ENCODE measurements around the gene SCN5A.

The SCN5A gene

DNA sequence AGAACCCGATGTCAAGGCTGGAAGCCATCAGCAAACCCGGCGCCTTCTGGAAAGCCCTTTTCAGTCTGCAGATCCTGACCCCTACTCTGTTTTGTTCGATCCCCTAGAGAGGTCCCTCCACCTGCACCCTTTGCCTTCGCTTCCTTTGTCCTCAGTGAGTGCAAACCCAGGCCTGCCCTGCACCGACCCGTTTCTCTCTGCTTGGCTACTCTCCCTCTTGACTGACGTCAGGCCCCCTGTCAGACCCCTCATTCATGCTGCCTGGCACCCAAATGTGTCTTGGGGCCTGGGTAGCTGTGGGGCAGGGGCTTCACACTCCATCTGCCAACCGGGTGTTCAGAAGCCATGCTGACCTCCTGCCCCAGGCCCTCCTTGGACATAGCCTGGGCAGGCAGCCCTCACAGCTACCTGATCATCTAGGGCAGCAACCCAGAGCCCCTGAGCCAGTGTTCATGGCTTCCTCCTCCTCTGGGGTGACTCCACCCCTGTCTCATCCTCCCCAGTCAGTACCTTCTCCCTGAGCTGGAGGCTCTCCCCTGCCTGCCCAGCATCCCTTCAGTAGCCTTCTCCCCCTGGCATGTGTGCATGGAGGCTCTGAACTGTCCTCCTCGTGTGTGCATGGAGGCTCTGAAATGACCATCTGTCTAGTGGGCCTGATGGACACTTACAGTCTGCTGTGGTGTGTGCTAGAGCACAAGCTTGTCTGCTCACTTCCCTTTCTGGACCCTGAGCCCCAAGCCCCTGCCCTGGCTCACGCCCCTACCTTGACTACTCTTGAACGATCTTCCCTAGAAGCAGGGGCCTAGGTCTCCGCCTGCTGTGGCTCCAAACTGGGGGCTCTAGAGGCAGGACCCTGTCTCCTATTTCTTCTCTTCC lies 83.9 kb downstream of the SCN5A start:
- Mint-ChIP-seq H3K36me3 (ENCODE audit: low read depth) (no peaks in the 10 kb centered on the region), H3K27me3 (ENCODE audit: low read depth) (no peaks in the 10 kb centered on the region), H3K4me1 (no peaks in the 10 kb centered on the region), H3K4me3 (no peak overlapping the region), H3K9me3 (no peaks in the 10 kb centered on the region), H3K27ac (no peak overlapping the region)
- TF ChIP-seq, protein P1, sequence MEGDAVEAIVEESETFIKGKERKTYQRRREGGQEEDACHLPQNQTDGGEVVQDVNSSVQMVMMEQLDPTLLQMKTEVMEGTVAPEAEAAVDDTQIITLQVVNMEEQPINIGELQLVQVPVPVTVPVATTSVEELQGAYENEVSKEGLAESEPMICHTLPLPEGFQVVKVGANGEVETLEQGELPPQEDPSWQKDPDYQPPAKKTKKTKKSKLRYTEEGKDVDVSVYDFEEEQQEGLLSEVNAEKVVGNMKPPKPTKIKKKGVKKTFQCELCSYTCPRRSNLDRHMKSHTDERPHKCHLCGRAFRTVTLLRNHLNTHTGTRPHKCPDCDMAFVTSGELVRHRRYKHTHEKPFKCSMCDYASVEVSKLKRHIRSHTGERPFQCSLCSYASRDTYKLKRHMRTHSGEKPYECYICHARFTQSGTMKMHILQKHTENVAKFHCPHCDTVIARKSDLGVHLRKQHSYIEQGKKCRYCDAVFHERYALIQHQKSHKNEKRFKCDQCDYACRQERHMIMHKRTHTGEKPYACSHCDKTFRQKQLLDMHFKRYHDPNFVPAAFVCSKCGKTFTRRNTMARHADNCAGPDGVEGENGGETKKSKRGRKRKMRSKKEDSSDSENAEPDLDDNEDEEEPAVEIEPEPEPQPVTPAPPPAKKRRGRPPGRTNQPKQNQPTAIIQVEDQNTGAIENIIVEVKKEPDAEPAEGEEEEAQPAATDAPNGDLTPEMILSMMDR (IDR thresholded peaks at IDR 0.05; ENCODE audit: unreplicated experiment in 3 of 3): no peak

DNA sequence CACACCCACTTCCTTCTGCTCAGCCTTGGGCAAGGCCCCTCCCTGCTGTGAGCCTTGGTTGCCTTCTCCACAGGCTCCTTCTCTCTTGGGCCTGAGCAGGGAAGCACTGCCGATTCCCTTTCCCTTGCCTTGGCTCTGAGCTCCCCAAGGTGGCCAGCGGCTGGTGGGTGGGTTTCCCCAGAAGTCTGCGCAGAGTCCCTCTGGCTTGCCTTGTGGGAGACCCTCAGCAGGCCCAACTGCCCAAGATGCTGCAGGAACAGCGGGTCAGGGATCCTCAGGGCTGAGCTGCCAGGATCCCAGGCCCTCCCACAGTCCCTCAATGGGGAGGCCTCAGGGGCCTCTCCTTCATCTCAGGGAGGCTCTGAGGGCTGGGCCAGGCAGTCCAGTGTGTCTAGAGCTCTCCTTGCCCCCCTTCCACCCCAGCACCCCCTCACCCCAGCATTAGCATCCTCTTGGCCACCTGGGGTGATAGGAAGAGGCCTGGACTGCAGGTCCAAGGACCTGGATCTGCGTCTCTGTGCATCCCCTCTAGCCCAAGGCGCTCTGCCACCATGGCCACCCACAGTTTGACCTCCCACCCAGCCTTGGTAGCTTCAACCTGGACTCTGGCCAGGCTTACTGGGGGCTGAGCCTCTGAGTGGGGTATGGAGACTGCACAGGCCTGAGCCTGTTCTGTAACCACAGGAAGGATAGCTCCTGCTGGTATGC lies 84.7 kb downstream of the SCN5A start:
- H3K27me3 Mint-ChIP-seq (ENCODE audit: low read depth): no peaks in the 10 kb centered on the region
- peaks cover 2% of the 10 kb centered on the region for H3K9me3 Mint-ChIP-seq
- no peak overlapping the region for H3K27ac Mint-ChIP-seq
- H3K36me3 Mint-ChIP-seq (ENCODE audit: low read depth): no peaks in the 10 kb centered on the region
- no peaks in the 10 kb centered on the region for H3K4me1 Mint-ChIP-seq
- TF ChIP-seq, protein P1 (IDR thresholded peaks at IDR 0.05; ENCODE audit: unreplicated experiment in 3 of 3): no peak
- H3K4me3 Mint-ChIP-seq: no peak overlapping the region

DNA sequence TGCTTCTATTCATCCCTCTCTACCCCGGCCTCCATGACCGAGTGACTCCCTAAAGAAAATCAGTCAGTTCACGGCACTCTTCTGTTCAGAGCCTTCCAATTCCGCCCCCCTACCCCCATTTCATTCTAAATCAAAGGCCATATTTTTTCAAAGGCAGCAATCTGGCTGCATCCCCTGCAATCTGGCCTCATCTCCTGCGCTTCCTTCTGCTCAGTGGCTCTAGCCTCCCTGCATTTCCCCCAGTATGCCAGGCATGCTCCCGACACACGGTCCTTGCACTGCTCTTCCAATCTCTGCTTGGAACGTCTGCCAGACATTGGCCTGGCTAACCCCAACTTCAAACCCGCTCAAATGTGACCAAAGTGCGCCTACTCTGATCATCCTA lies 85.6 kb downstream of the SCN5A start:
- H3K36me3 Mint-ChIP-seq (ENCODE audit: low read depth): no peaks in the 10 kb centered on the region
- peaks cover 2% of the 10 kb centered on the region for H3K9me3 Mint-ChIP-seq
- H3K4me1 Mint-ChIP-seq: no peaks in the 10 kb centered on the region
- TF ChIP-seq, protein P1 (IDR thresholded peaks at IDR 0.05; ENCODE audit: unreplicated experiment in 3 of 3): no peak
- H3K27me3 Mint-ChIP-seq (ENCODE audit: low read depth): no peaks in the 10 kb centered on the region
- no peak overlapping the region for H3K27ac Mint-ChIP-seq
- H3K4me3 Mint-ChIP-seq: no peak overlapping the region

DNA sequence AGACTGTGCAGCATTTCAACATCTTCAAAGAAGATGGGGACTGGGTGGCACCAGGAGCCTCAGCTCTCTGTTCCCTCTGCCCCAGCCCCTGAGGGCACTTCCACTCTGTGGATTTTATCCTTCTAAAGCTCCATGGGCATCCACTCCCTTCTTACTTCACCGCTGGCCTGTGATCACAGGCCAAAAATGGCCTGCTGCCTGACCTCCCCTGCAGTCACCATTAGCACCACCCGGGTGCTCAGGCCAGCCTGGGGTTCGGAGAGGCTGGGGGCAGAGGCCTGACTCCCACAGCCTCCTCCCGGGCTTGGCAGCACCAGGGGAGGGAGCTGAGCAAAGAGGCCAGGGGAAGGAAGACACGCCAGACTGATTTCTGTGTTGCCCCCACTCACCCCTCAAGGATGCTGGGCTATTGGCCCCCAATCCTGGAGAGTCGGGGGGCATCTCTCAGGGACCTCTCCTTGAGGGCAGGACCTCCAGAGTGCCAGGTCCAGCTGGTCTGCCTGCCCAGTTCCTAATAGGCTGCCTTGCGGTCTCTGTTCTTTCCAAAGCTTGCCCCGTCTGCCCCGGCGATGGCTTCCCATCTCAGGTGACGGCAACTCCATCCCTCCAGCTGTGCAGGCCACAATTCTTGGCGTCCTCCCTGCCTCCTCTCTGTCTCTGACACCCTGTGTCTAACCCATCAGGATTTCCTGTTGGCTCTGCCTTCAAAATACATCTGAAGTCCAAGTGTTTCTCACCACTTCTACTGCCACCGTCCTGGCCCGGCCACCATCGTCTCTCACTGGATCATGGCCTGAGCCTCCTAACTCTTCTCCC lies 86.2 kb downstream of the SCN5A start:
- H3K36me3 Mint-ChIP-seq (ENCODE audit: low read depth): no peaks in the 10 kb centered on the region
- H3K27ac Mint-ChIP-seq: no peak overlapping the region
- TF ChIP-seq, protein P1 (IDR thresholded peaks at IDR 0.05; ENCODE audit: unreplicated experiment in 3 of 3): no peak
- peaks cover 2% of the 10 kb centered on the region for H3K9me3 Mint-ChIP-seq
- H3K27me3 Mint-ChIP-seq (ENCODE audit: low read depth): no peaks in the 10 kb centered on the region
- no peaks in the 10 kb centered on the region for H3K4me1 Mint-ChIP-seq
- no peak overlapping the region for H3K4me3 Mint-ChIP-seq

DNA sequence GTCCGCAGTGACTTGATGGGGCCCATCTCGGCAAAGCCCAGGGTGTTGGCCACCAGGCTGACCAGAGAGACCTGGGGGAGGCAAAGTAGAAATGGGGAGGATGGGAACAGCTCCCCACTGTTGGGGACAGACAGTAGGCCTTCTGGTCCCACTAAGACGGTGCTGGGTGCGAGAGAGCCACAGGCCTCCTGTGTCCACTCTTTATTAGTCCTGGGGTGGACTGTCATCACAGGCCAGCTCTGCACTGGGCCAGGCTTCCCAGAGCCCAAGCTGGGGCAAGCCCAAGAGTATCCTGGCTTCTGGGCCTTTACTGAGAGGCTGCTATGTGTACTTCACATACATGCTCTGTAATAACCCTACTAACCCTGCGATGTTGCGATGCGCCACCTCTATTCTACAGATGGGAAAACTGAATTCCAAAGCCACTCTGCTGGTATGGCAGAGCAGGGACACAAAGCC lies 87.0 kb downstream of the SCN5A start:
- no peaks in the 10 kb centered on the region for H3K27me3 Mint-ChIP-seq (ENCODE audit: low read depth)
- no peak overlapping the region for H3K27ac Mint-ChIP-seq
- TF ChIP-seq, protein P1 (IDR thresholded peaks at IDR 0.05; ENCODE audit: unreplicated experiment in 3 of 3): no peak
- H3K36me3 Mint-ChIP-seq (ENCODE audit: low read depth): no peaks in the 10 kb centered on the region
- H3K9me3 Mint-ChIP-seq: peaks cover 2% of the 10 kb centered on the region
- no peak overlapping the region for H3K4me3 Mint-ChIP-seq
- H3K4me1 Mint-ChIP-seq: no peaks in the 10 kb centered on the region

Data from nephron (organoid).